HEK293T (cell line): Measurements from ENCODE around the gene DDX24.

ENCODE experiments used
- CTCF ChIA-PET: fragments of 350-600 bp; formaldehyde crosslinking; extraction: SDS; loops from one replicate; lab custom pipeline; 2021; ENCODE audit warnings: antibody characterized with exemption, inconsistent platforms; lab: Yijun Ruan, JAX
- POLR2A ChIA-PET: fragments of 350-600 bp; formaldehyde crosslinking; extraction: SDS; loops from one replicate; lab custom pipeline; 2020; ENCODE audit warnings: antibody characterized with exemption, inconsistent platforms; lab: Yijun Ruan, JAX
- DNase-seq: peaks from one replicate; pipeline ENCODE4 v3.0.0; 2012; ENCODE audit warnings: mixed read lengths; ENCODE audit errors: extremely low spot score
- ARNT ChIP-seq: fragments of 450-650 bp; IDR thresholded peaks from 2 replicates; pipeline ENCODE4 v1.6.1; 2017; ENCODE audit warnings: mild to moderate bottlenecking
- BHLHE40 ChIP-seq: fragments of 450-650 bp; IDR thresholded peaks from 2 replicates; pipeline ENCODE4 v1.6.1; 2016; ENCODE audit warnings: mild to moderate bottlenecking, moderate library complexity, borderline replicate concordance
- CTBP1 ChIP-seq: fragments of 450-650 bp; IDR thresholded peaks from 2 replicates; pipeline ENCODE4 v1.6.1; 2016; ENCODE audit warnings: borderline replicate concordance
- ELF4 ChIP-seq: fragments of 450-650 bp; IDR thresholded peaks from 2 replicates; pipeline ENCODE4 v1.6.1; 2017; ENCODE audit warnings: antibody characterized with exemption
- FOXA1 ChIP-seq: fragments of 450-650 bp; IDR thresholded peaks from 2 replicates; pipeline ENCODE4 v1.6.1; 2016; ENCODE audit warnings: mild to moderate bottlenecking
- FOXK2 ChIP-seq: fragments of 450-650 bp; IDR thresholded peaks from 2 replicates; pipeline ENCODE4 v1.6.1; 2016; ENCODE audit warnings: mild to moderate bottlenecking
- FOXM1 ChIP-seq: fragments of 450-650 bp; IDR thresholded peaks from 2 replicates; pipeline ENCODE4 v1.6.1; 2017; ENCODE audit warnings: mild to moderate bottlenecking, borderline replicate concordance
- HDGF ChIP-seq: fragments of 450-650 bp; IDR thresholded peaks from 2 replicates; pipeline ENCODE4 v1.6.1; 2017; ENCODE audit warnings: antibody characterized with exemption, borderline replicate concordance
- L3MBTL2 ChIP-seq: fragments of 450-650 bp; conservative IDR thresholded peaks from 2 replicates; pipeline ENCODE4 v1.6.1; 2016; ENCODE audit warnings: mild to moderate bottlenecking
- LEF1 ChIP-seq: fragments of 450-650 bp; IDR thresholded peaks from 2 replicates; pipeline ENCODE4 v1.6.1; 2017; ENCODE audit warnings: mild to moderate bottlenecking, borderline replicate concordance
- NFRKB ChIP-seq: fragments of 450-650 bp; IDR thresholded peaks from 2 replicates; pipeline ENCODE4 v1.6.1; 2016; ENCODE audit warnings: mild to moderate bottlenecking, moderate library complexity
- SP1 ChIP-seq: fragments of 450-650 bp; IDR thresholded peaks from 2 replicates; pipeline ENCODE4 v1.6.1; 2017
- SUZ12 ChIP-seq: fragments of 450-650 bp; IDR thresholded peaks from 2 replicates; pipeline ENCODE4 v1.6.1; 2016; ENCODE audit warnings: mild to moderate bottlenecking
- TARDBP ChIP-seq: fragments of 450-650 bp; IDR thresholded peaks from 2 replicates; pipeline ENCODE4 v1.6.1; 2016
- ZNF384 ChIP-seq: fragments of 450-650 bp; IDR thresholded peaks from 2 replicates; pipeline ENCODE4 v1.6.1; 2016
- TF ChIP-seq, protein P1 (sequence below): fragments of 450-650 bp; IDR thresholded peaks from 2 replicates; pipeline ENCODE4 v1.6.1; 2016

DDX24 gene

DNA sequence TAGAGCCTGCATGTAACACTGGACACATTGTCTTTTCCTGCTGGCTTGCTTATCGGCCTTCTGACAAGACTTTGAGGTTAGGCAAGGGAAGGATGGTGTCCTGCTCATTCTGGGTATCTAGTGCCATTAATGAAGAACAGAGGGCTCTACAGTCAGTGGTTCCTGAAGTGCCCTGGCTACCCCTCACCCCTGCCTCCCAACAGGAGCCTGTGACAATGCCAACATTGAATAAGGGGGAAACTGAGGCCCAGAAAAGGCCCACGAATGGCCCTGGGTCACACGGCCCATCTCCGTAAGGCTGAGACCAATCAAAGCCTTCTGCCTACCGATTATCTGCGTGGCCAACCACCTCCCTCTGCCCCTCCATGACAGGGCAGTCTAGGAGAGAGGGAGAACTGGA is 46.3 kb upstream of the DDX24 start:
- TF ChIP-seq CTBP1: no peak
- TF ChIP-seq ARNT: no peak
- TF ChIP-seq ZNF384: no peak
- DNase-seq: no peak
- ChIA-PET CTCF (interaction anchor here (0.8 to 1.1 kb wide), 2 partner anchors 15 to 53 kb away, joined by 3 read pairs; no protein-coding TSS in a partner anchor), POLR2A (no interaction called here)

DNA sequence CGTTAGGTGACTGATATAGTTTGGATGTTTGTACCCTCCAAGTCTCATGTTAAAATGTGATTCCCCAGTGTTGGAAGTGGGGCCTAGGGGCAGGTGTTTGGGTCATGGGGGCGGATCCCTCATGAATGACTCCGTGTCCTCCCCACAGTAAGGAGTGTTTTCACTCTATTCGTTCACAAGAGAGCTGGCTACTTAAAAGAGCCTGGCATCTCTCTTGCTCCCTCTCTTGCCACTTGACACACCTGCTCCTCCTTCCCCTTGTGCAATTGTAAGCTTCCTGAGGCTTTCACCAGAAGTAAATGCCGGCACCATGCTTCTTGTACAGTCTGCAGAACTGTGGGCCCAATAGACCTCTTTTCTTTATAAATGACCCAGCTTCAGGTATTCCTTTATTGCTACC is 45.8 kb upstream of the DDX24 start:
- ChIA-PET POLR2A (no interaction called here), CTCF (no interaction called here)
- no peak for DNase-seq
- TF ChIP-seq ARNT (no peak), CTBP1 (no peak)

DNA sequence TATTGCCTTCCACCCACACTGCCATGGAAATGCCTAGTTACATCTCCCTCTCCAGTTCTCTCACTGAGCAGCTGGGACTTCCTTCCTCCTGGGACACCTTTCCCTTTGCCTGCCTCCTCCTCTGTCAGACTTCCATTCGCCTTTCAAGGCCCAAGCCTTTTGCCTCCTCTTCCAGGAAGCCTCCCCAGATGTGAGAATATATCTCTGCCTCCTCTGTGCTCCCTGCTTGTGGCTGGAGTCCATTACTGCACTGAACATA is 45.3 kb upstream of the DDX24 start:
- ChIA-PET POLR2A (no interaction called here), CTCF (no interaction called here)
- DNase-seq: no peak
- TF ChIP-seq LEF1 (no peak), FOXA1 (no peak), HDGF (no peak), ELF4 (no peak), FOXK2 (no peak), SP1 (no peak), NFRKB (no peak), ZNF384 (no peak), L3MBTL2 (no peak), CTBP1 (no peak), BHLHE40 (no peak), ARNT (no peak), FOXM1 (no peak), TARDBP (no peak)
- TF ChIP-seq, protein P1, sequence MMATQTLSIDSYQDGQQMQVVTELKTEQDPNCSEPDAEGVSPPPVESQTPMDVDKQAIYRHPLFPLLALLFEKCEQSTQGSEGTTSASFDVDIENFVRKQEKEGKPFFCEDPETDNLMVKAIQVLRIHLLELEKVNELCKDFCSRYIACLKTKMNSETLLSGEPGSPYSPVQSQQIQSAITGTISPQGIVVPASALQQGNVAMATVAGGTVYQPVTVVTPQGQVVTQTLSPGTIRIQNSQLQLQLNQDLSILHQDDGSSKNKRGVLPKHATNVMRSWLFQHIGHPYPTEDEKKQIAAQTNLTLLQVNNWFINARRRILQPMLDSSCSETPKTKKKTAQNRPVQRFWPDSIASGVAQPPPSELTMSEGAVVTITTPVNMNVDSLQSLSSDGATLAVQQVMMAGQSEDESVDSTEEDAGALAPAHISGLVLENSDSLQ: no peak

DNA sequence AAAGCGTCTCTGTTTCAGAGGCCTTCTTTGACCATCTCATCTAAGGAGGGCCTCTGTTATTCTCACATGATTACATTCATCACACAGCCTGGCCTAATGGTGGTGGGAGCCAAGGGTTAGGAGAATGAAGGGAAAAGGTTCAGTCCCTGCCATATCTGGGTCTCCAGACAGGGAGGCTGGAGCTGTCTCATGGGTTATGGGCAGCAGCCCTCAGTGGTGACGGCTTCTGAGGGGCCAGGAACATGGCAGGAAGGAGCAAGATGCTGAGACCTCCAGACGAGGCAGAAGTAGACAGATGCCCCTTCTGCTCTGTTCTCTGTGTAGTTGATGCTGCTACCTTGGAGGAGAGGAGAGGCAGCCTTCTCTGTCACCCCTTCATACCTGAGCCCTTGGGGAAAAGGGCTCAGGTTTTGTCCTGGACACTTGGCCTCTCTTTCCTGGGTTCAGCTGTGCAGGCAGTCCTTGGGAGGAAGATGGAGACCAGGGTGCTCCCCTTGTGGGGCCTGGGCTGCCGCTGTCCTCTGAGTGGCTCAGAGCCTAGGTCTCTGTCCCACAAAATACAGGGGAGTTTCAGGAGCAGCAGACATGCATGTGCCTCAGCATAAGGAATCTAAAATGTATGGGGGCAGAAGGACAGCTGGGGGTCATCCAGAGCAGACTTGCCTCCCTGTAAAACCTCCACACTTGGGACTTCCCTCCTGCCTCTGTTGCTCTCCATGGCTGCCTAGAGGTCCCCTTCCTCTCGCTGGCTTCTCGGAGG is 44.8 kb upstream of the DDX24 start:
- ChIA-PET CTCF (interaction anchor here (1.0 kb wide), 1 partner anchor 298 kb away, joined by 6 read pairs; no protein-coding TSS in a partner anchor), POLR2A (no interaction called here)
- TF ChIP-seq FOXK2: no peak
- no peak for TF ChIP-seq CTBP1
- no peak for TF ChIP-seq SP1
- no peak for TF ChIP-seq TARDBP
- no peak for TF ChIP-seq L3MBTL2
- TF ChIP-seq, protein P1: no peak
- TF ChIP-seq ELF4: no peak
- TF ChIP-seq BHLHE40: no peak
- DNase-seq: no peak

DNA sequence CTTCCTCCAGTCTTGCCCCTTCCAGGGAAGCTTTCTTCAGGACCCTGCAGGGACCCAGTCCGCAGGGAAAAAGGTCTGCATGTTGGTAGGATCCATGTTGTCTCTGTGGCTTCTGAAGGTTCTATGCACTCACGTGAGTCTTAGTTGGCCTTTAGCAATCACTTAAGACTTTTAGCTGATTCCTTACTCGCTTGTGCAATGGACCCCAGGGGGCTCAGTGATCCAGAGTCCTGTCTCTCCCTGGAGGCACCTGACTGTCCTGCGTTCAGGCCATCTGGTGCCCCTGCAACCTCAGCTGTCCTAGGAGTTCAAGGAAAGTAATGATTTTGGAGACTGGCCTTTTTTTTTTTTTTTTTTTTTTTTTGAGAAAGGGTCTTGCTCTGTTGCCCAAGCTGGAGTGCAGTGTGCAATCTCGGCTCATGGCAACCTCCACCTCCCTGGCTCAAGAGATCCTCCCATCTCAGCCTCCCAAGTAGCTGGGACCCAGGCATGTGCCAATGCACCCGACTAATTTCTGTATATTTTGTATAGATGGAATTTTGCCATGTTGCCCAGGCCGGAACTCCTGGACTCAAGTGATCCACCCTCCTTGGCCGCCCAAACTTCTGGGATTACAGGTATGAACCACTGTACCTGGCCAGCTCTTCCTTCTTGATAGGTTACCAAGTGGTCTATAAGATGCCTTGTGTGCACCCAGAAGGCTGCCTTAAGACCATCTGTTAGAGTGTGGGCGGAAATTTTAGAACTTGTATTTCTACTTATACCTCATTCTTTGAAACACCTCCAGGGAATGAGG is 43.8 kb upstream of the DDX24 start:
- CTCF ChIA-PET: interaction anchor here (1.0 kb wide), 1 partner anchor 299 kb away, joined by 6 read pairs; no protein-coding TSS in a partner anchor
- TF ChIP-seq NFRKB (no peak), FOXK2 (no peak), ARNT (no peak), ELF4 (no peak), ZNF384 (no peak), CTBP1 (no peak), SUZ12 (no peak), SP1 (no peak), BHLHE40 (no peak), HDGF (no peak), FOXA1 (no peak), LEF1 (no peak), FOXM1 (no peak), TARDBP (no peak), L3MBTL2 (no peak)
- TF ChIP-seq, protein P1: no peak
- no peak for DNase-seq
- POLR2A ChIA-PET: no interaction called here

DNA sequence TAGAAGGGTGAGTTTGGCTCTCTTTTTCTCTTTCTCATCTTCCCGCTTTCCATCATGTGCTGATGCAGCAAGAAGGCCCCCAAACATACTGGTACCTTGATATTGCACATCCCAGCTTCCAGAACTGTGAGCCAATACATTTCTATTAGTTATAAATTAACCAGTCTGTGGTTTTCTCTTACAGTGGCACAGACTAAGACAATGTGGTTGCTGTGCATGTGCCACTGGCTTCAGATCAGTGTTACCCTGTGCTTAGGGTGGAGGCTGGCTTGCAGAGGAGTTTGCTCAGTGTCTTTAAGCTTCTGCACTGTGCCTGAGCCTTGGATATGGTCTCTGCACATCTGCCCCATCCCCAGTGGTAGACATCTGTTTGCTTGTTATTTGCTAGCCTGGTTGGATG is 42.9 kb upstream of the DDX24 start:
- POLR2A ChIA-PET: interaction anchor here (1.0 kb wide), 1 partner anchor 9 kb away, joined by 3 read pairs; no protein-coding TSS in a partner anchor
- DNase-seq: no peak
- no peak for TF ChIP-seq HDGF
- TF ChIP-seq ELF4: no peak
- no peak for TF ChIP-seq L3MBTL2
- TF ChIP-seq ARNT: no peak
- TF ChIP-seq FOXM1: no peak
- TF ChIP-seq ZNF384: no peak
- TF ChIP-seq CTBP1: no peak
- CTCF ChIA-PET: no interaction called here
